CD4-positive, alpha-beta T cell treated with Interleukin-15 for 4 hours (primary cell): ENCODE data around the gene B3GAT1.
A peak's percentile ranks its signal among the peaks of the same experiment; 100 is the strongest.

Experiments
- DNase-seq: peaks from one replicate; pipeline ENCODE4 v3.0.0-alpha.2; 2020; ENCODE audit warnings: low spot score

B3GAT1 gene

GRCh38 chr11:134390706-134391569, 21.1 kb downstream of the B3GAT1 start:
- no peak for DNase-seq

GRCh38 chr11:134389464-134390180, 22.4 kb downstream of the B3GAT1 start:
- no peak for DNase-seq

GRCh38 chr11:134388590-134388989, 23.5 kb downstream of the B3GAT1 start:
- no peak for DNase-seq

GRCh38 chr11:134387501-134387900, 24.5 kb downstream of the B3GAT1 start:
- DNase-seq: no peak

GRCh38 chr11:134386945-134387344, 25.1 kb downstream of the B3GAT1 start:
- DNase-seq: peak; percentile 16

GRCh38 chr11:134385774-134386565, 26.1 kb downstream of the B3GAT1 start:
- DNase-seq: no peak

GRCh38 chr11:134385171-134385570, 26.9 kb downstream of the B3GAT1 start:
- DNase-seq: no peak

- DNase-seq: no peak
Measured at GRCh38 chr11:134384406-134384805, 27.6 kb downstream of the B3GAT1 start.

- DNase-seq: no peak
Measured at GRCh38 chr11:134383576-134384221, 28.3 kb downstream of the B3GAT1 start.

- no peak for DNase-seq
Measured at GRCh38 chr11:134382830-134383229, 29.2 kb downstream of the B3GAT1 start.

GRCh38 chr11:134382257-134382656, 29.8 kb downstream of the B3GAT1 start:
- no peak for DNase-seq

- DNase-seq: no peak
Measured at GRCh38 chr11:134380785-134381184, 31.3 kb downstream of the B3GAT1 start.

- no peak for DNase-seq
Measured at GRCh38 chr11:134380229-134380628, 31.8 kb downstream of the B3GAT1 start.

GRCh38 chr11:134379241-134379640, 32.8 kb downstream of the B3GAT1 start:
- no peak for DNase-seq

GRCh38 chr11:134377876-134378275, 34.2 kb downstream of the B3GAT1 start:
- DNase-seq: no peak

GRCh38 chr11:134376150-134376921, 35.7 kb downstream of the B3GAT1 start:
- no peak for DNase-seq

- DNase-seq: no peak
Measured at GRCh38 chr11:134374891-134375550, 37.0 kb downstream of the B3GAT1 start.

- DNase-seq: no peak
Measured at GRCh38 chr11:134374171-134374570, 37.9 kb downstream of the B3GAT1 start.

- DNase-seq: no peak
Measured at GRCh38 chr11:134373591-134374052, 38.4 kb downstream of the B3GAT1 start.

GRCh38 chr11:134372961-134373360, 39.1 kb downstream of the B3GAT1 start:
- DNase-seq: no peak

GRCh38 chr11:134372536-134372935, 39.5 kb downstream of the B3GAT1 start:
- no peak for DNase-seq
